Keratinocyte (primary cell): ENCODE measurements around the gene CREM. TPM values are rescaled to one million over a fixed set of nuclear protein-coding genes. Genes with fewer than 3 reads are reported as not detected.

Experiments
- DNase-seq: peaks from one replicate; pipeline ENCODE4 v3.0.0-alpha.2; 2011; ENCODE audit warnings: low read depth, missing footprints, low spot score
- FAIRE-seq: peaks from 2 replicates; lab custom pipeline; 2011; peaks lifted over from hg19 to GRCh38; lab: Jason Lieb, UNC
- H2AFZ ChIP-seq: 2 replicates; pipeline ENCODE4 v1.6.0; 2012; ENCODE audit warnings: low read length, control low read depth, inconsistent platforms; ENCODE audit not compliant: control insufficient read depth
- H3K27ac ChIP-seq: 2 replicates; pipeline ENCODE4 v1.5.1; 2011; ENCODE audit warnings: low read length; ENCODE audit not compliant: control insufficient read depth, insufficient read depth
- H3K27me3 ChIP-seq: 3 replicates; pipeline ENCODE4 v1.6.0; 2011; ENCODE audit warnings: low read length; ENCODE audit not compliant: control insufficient read depth, insufficient read depth; ENCODE audit errors: extremely low read depth
- H3K36me3 ChIP-seq, 2 experiments: 2 replicates in 1 of 2; 3 replicates in 1 of 2; pipeline ENCODE4 v1.5.1; 2011; ENCODE audit warnings: low read length in 2 of 2, mild to moderate bottlenecking in 1 of 2; ENCODE audit not compliant: control insufficient read depth in 2 of 2, insufficient read depth in 2 of 2; ENCODE audit errors: extremely low read depth in 1 of 2
- H3K4me1 ChIP-seq: 3 replicates; pipeline ENCODE4 v1.5.1; 2011; ENCODE audit warnings: low read length; ENCODE audit not compliant: control insufficient read depth, insufficient read depth; ENCODE audit errors: extremely low read depth
- H3K4me2 ChIP-seq: 3 replicates; pipeline ENCODE4 v1.6.0; 2011; ENCODE audit warnings: low read depth, low read length; ENCODE audit not compliant: control insufficient read depth, insufficient read depth; ENCODE audit errors: extremely low read depth
- H3K4me3 ChIP-seq, 3 experiments: fragments of 200-600 bp in 1 of 3; sonication (generic) in 1 of 3; 2 replicates in 2 of 3; 3 replicates in 1 of 3; pipeline ENCODE4 v1.5.1; 2011 to 2016; ENCODE audit warnings: low read length in 3 of 3, mild to moderate bottlenecking in 3 of 3, control low read depth in 2 of 3, inconsistent platforms in 1 of 3, low read depth in 1 of 3, mixed read lengths in 1 of 3, mixed run types in 1 of 3, moderate library complexity in 1 of 3; ENCODE audit not compliant: control insufficient read depth in 2 of 3, insufficient read depth in 2 of 3; ENCODE audit errors: extremely low read depth in 1 of 3
- H3K79me2 ChIP-seq: 2 replicates; pipeline ENCODE4 v1.6.0; 2012; ENCODE audit warnings: low read length; ENCODE audit not compliant: control insufficient read depth, insufficient read depth
- H3K9ac ChIP-seq: 3 replicates; pipeline ENCODE4 v1.6.0; 2011; ENCODE audit warnings: low read length; ENCODE audit not compliant: control insufficient read depth, insufficient read depth; ENCODE audit errors: extremely low read depth
- H3K9me1 ChIP-seq: 3 replicates; pipeline ENCODE4 v1.6.0; 2011; ENCODE audit warnings: low read length; ENCODE audit not compliant: control insufficient read depth, insufficient read depth; ENCODE audit errors: extremely low read depth
- H3K9me3 ChIP-seq: 2 replicates; pipeline ENCODE4 v1.5.1; 2012; ENCODE audit warnings: low read depth, low read length; ENCODE audit not compliant: control insufficient read depth
- H4K20me1 ChIP-seq: 3 replicates; pipeline ENCODE4 v1.6.0; 2011; ENCODE audit warnings: low read length; ENCODE audit not compliant: control insufficient read depth, insufficient read depth; ENCODE audit errors: extremely low read depth
- CTCF ChIP-seq, 3 experiments: IDR thresholded peaks in 1 of 3; conservative IDR thresholded peaks in 1 of 3; optimal IDR thresholded peaks in 1 of 3; 2 replicates in 2 of 3; 3 replicates in 1 of 3; pipeline versions ENCODE3 to v1.5.1; 2011; ENCODE audit warnings: low read length in 3 of 3, mild to moderate bottlenecking in 3 of 3, moderate library complexity in 2 of 3, control low read depth in 1 of 3, inconsistent platforms in 1 of 3; ENCODE audit not compliant: insufficient read depth in 2 of 3; ENCODE audit errors: extremely low read depth in 1 of 3
- EZH2 ChIP-seq: IDR thresholded peaks from one replicate; pipeline ENCODE4 v1.6.1; 2012; ENCODE audit warnings: inconsistent platforms, mild to moderate bottlenecking, low read length, moderate library complexity
- dilution Hi-C: fragments of 300-500 bp; cut with MboI; formaldehyde crosslinking; loops from one replicate; pipeline ENCODE4 v1.7.0; 2020; ENCODE audit warnings: low sequenced_read_pairs; ENCODE audit not compliant: extremely low pct_ligation_motif_present
- polyA plus RNA-seq, 5 experiments: library from polyadenylated mRNA; depleted of rRNA in 3 of 5; stranded (reverse) in 3 of 5; stranded (forward) in 1 of 5; unstranded in 1 of 5; fragments of >200 nt; gene quantifications; 1 replicate in 1 of 5; 2 replicates in 3 of 5; 3 replicates in 1 of 5; pipeline versions ENCODE4 v1.2.1 to v1.2.3, GENCODE V29; 2011 to 2012; ENCODE audit warnings: missing spikeins in 2 of 5, low read depth in 1 of 5, low replicate concordance in 1 of 5
- small RNA-seq, 3 experiments: library from RNA; depleted of rRNA; stranded (forward); fragments of <200 nt; gene quantifications; one replicate each; pipeline ENCODE3, GENCODE V24; 2012; ENCODE audit warnings: low read depth in 3 of 3, low replicate concordance in 1 of 3; ENCODE audit not compliant: insufficient read length in 3 of 3

Gene CREM
- polyA plus RNA-seq, 1 donor (not counting 4 experiments of a cell fraction or from before 2014, with no cell fraction given): 23.3 TPM

DNA sequence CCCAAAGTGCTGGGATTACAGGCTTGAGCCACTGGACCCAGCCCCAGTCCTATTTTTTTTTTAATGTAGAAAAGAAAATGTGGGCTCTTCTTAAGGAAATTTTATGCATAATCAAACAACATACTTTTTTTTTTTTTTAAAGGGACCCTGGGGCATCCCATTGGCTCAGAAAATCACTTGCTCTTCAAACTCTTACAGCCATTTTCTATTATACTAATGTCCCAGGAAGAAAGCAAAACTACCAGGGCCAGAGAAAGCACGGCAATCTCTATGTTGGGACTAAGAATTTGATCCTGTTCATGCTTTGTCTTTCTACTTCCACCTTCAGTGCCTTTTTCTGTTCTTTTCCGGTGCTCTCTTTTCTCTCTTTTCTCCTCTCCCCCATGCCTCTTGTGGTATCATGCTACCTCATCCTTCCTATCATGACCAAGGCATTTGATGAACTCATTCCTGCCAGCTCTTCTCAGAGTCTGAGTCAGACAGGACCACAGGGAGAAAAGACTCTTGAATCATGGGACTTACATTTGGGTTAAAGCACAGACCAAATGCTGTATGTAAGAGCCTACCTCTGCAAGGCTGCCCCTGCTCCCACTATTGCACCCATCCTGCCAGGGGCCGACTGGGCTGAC lies 133.2 kb downstream of the CREM start:
- Histone ChIP-seq H3K4me2 (peak overlapping the region; percentile 7), H3K36me3 (no peaks in the 10 kb centered on the region), H3K9ac (no peak overlapping the region), H3K4me1 (peaks cover 9% of the 10 kb centered on the region), H3K27ac (peak overlapping the region; percentile 42), H2AFZ (peak overlapping the region; percentile 24), H3K79me2 (no peaks in the 10 kb centered on the region), H3K9me1 (no peaks in the 10 kb centered on the region), H3K9me3 (no peaks in the 10 kb centered on the region), H3K4me3 (no peak overlapping the region), H4K20me1 (no peaks in the 10 kb centered on the region), H3K27me3 (no peaks in the 10 kb centered on the region)
- dilution Hi-C loops: no loop called here
- TF ChIP-seq CTCF (optimal IDR thresholded peaks at IDR 0.05 in 1 of 3, IDR thresholded peaks at IDR 0.05 in 1 of 3, conservative IDR thresholded peaks at IDR 0.05 in 1 of 3; ENCODE audit: extremely low read depth in 1 of 3, insufficient read depth in 2 of 3, low read length in 3 of 3): no peak
- TF ChIP-seq EZH2: no peak
- DNase-seq: peak; percentile 72
- peak; percentile 98 for FAIRE-seq

GRCh38 chr10:35262436-35262835 lies 135.8 kb downstream of the CREM start:
- H3K27me3 ChIP-seq: no peaks in the 10 kb centered on the region
- no peaks in the 10 kb centered on the region for H3K9me3 ChIP-seq
- FAIRE-seq (no peak), DNase-seq (no peak)
- H3K9me1 ChIP-seq: no peaks in the 10 kb centered on the region
- no peak overlapping the region for H3K4me3 ChIP-seq
- no peaks in the 10 kb centered on the region for H3K79me2 ChIP-seq
- H3K4me2 ChIP-seq: no peak overlapping the region
- no peak for TF ChIP-seq EZH2
- no peaks in the 10 kb centered on the region for H3K36me3 ChIP-seq
- no peak overlapping the region for H2AFZ ChIP-seq
- H4K20me1 ChIP-seq: no peaks in the 10 kb centered on the region
- H3K9ac ChIP-seq: no peak overlapping the region
- peaks cover 9% of the 10 kb centered on the region for H3K4me1 ChIP-seq
- no peak overlapping the region for H3K27ac ChIP-seq
- dilution Hi-C loops: no loop called here

Small RNA genes within 50 kb of the gene (small RNA-seq; reads per million reads assigned to genes)
- gene MIR3611 (0.94 to 90.4 (median 54.5) reads per million in 3 experiments), gene RNU6-1167P (0 to 0.50 (median 0) reads per million in 3 experiments), gene RNU6-794P (0 reads per million in 3 experiments), gene RNU7-77P (0 reads per million in 3 experiments)

Other genes starting within 250 kb of the CREM start
- 19.9 to 39.7 TPM (median 20.7 TPM) in 3 replicates for gene CUL2, start 36.5 kb upstream of the CREM start, polyA plus RNA-seq
- gene CCNY, start 209.7 kb downstream of the CREM start, polyA plus RNA-seq: 40.0 to 58.9 TPM (median 50.1 TPM) in 3 replicates